Epithelial cell of prostate (primary cell): ENCODE measurements around the gene ABHD1.
"Not testable (repeated sequence)": the region's sequence is repeated elsewhere in the genome, so short reads cannot be mapped to it uniquely, and the experiment has no call there.

Experiments
- DNase-seq: peaks from one replicate; pipeline ENCODE4 v3.0.0-alpha.2; 2011; ENCODE audit warnings: low read depth, low spot score
- H3K27ac ChIP-seq: fragments of 450-650 bp; 2 replicates; pipeline ENCODE4 v1.5.1; 2017; ENCODE audit warnings: mild to moderate bottlenecking

Gene ABHD1

GRCh38 chr2:27108221-27108620, 15.4 kb upstream of the ABHD1 start:
- H3K27ac ChIP-seq = no peak overlapping the region
- no peak for DNase-seq

- no peak for DNase-seq
- H3K27ac ChIP-seq = no peak overlapping the region
Observed at GRCh38 chr2:27109083-27109482, 14.5 kb upstream of the ABHD1 start.

GRCh38 chr2:27110603-27111352, 12.8 kb upstream of the ABHD1 start:
- DNase-seq, H3K27ac ChIP-seq: not testable (repeated sequence)

GRCh38 chr2:27111392-27112078, 12.1 kb upstream of the ABHD1 start:
- DNase-seq, H3K27ac ChIP-seq: not testable (repeated sequence)

GRCh38 chr2:27115519-27115918, 8.1 kb upstream of the ABHD1 start:
- no peak overlapping the region for H3K27ac ChIP-seq
- DNase-seq = no peak

- no peak overlapping the region for H3K27ac ChIP-seq
- no peak for DNase-seq
Observed at GRCh38 chr2:27117995-27118524, 5.6 kb upstream of the ABHD1 start.

GRCh38 chr2:27118525-27119329, 4.9 kb upstream of the ABHD1 start, which contains the start of gene CGREF1:
Gene CGREF1 (minus strand): TSS chr2:27119128. CDS start chr2:27104366, 14,762 bp downstream.
- DNase-seq = no peak
- no peak within 1 kb of the TSS for H3K27ac ChIP-seq

- not testable (repeated sequence) for H3K27ac ChIP-seq, DNase-seq
Observed at GRCh38 chr2:27119330-27119670, 4.3 kb upstream of the ABHD1 start.

- DNase-seq = no peak
Observed at GRCh38 chr2:27121906-27122305, 1.7 kb upstream of the ABHD1 start.

GRCh38 chr2:27122791-27123190, 824 bp upstream of the ABHD1 start:
- no peak for DNase-seq
- H3K27ac ChIP-seq = no peak overlapping the region

More at GRCh38 chr2:27121906-27122305, 1.7 kb upstream of the ABHD1 start:
- H3K27ac ChIP-seq = no peak overlapping the region

- no peak overlapping the region for H3K27ac ChIP-seq
- DNase-seq = no peak
Observed at GRCh38 chr2:27125104-27125503, 1.5 kb downstream of the ABHD1 start.

- no peak overlapping the region for H3K27ac ChIP-seq
- DNase-seq = no peak
Observed at GRCh38 chr2:27126252-27126710, 2.7 kb downstream of the ABHD1 start.

GRCh38 chr2:27127883-27128667, 4.5 kb downstream of the ABHD1 start:
- no peak for DNase-seq
- H3K27ac ChIP-seq = no peak overlapping the region

- H3K27ac ChIP-seq = no peak overlapping the region
- DNase-seq = no peak
Observed at GRCh38 chr2:27128668-27129571, 5.3 kb downstream of the ABHD1 start.

- H3K27ac ChIP-seq = no peak overlapping the region
- DNase-seq = no peak
Observed at GRCh38 chr2:27130396-27130795, 6.8 kb downstream of the ABHD1 start.

- H3K27ac ChIP-seq = no peak overlapping the region
Observed at GRCh38 chr2:27131429-27131828, 7.8 kb downstream of the ABHD1 start.

GRCh38 chr2:27133195-27133875, 9.7 kb downstream of the ABHD1 start:
- DNase-seq = no peak
- no peak overlapping the region for H3K27ac ChIP-seq

More at GRCh38 chr2:27131429-27131828, 7.8 kb downstream of the ABHD1 start:
- no peak for DNase-seq
